Measurements from ENCODE around the gene HMX3.
"Not testable (repeated sequence)": the region's sequence is repeated elsewhere in the genome, so short reads cannot be mapped to it uniquely, and the experiment has no call there.

Gene HMX3

GRCh38 chr10:123170961-123171360, 35.2 kb downstream of the HMX3 start:
- Histone ChIP-seq H3K27ac (no peak overlapping the region), H3K4me2 (no peak overlapping the region), H3K9ac (no peak overlapping the region), H3K4me3 (IDR thresholded peaks at IDR 0.05; ENCODE audit: insufficient read depth, low read depth, low read length) (no peak overlapping the region), H3K4me1 (ENCODE audit: low read depth, poor library complexity, severe bottlenecking) (peaks cover 16% of the 10 kb centered on the region), H3K79me2 (ENCODE audit: insufficient read depth, low read depth) (0 out of 2 replicates have a peak, but pooled peaks cover 5% of the 10 kb centered on the region), H4K20me1 (ENCODE audit: insufficient read depth) (no peaks in the 10 kb centered on the region; the same call in 1 of the 2 replicates), H2AFZ (ENCODE audit: low read depth) (no peak overlapping the region), H3K27me3 (ENCODE audit: insufficient read depth, low read depth) (no peaks in the 10 kb centered on the region), H3K36me3 (ENCODE audit: insufficient read depth) (no peaks in the 10 kb centered on the region)
- no peak for TF ChIP-seq CTCF (conservative IDR thresholded peaks at IDR 0.05; ENCODE audit: low read depth, low read length)

- not testable (repeated sequence) for H3K79me2 ChIP-seq (ENCODE audit: insufficient read depth, low read depth); H4K20me1 ChIP-seq (ENCODE audit: insufficient read depth); H3K27ac ChIP-seq; H3K4me2 ChIP-seq; H3K4me3 ChIP-seq (IDR thresholded peaks at IDR 0.05; ENCODE audit: insufficient read depth, low read depth, low read length); H2AFZ ChIP-seq (ENCODE audit: low read depth); H3K27me3 ChIP-seq (ENCODE audit: insufficient read depth, low read depth); H3K36me3 ChIP-seq (ENCODE audit: insufficient read depth); H3K9ac ChIP-seq
- H3K4me1 ChIP-seq (ENCODE audit: low read depth, poor library complexity, severe bottlenecking): peaks cover 16% of the 10 kb centered on the region
Measured at GRCh38 chr10:123171616-123172015, 35.8 kb downstream of the HMX3 start.

GRCh38 chr10:123175389-123176387, 39.9 kb downstream of the HMX3 start:
- Histone ChIP-seq H2AFZ (ENCODE audit: low read depth) (no peak overlapping the region), H3K27ac (no peak overlapping the region), H3K79me2 (ENCODE audit: insufficient read depth, low read depth) (no peaks in the 10 kb centered on the region)

GRCh38 chr10:123178390-123178789, 42.6 kb downstream of the HMX3 start:
- not testable (repeated sequence) for H3K27me3 ChIP-seq (ENCODE audit: insufficient read depth, low read depth); H3K4me2 ChIP-seq; H4K20me1 ChIP-seq (ENCODE audit: insufficient read depth); H3K9ac ChIP-seq; H3K79me2 ChIP-seq (ENCODE audit: insufficient read depth, low read depth); H3K36me3 ChIP-seq (ENCODE audit: insufficient read depth); H3K27ac ChIP-seq; H2AFZ ChIP-seq (ENCODE audit: low read depth); H3K4me3 ChIP-seq (IDR thresholded peaks at IDR 0.05; ENCODE audit: insufficient read depth, low read depth, low read length)
- H3K4me1 ChIP-seq (ENCODE audit: low read depth, poor library complexity, severe bottlenecking): peaks cover 12% of the 10 kb centered on the region

More at GRCh38 chr10:123175389-123176387, 39.9 kb downstream of the HMX3 start:
- H3K27me3 ChIP-seq (ENCODE audit: insufficient read depth, low read depth): no peaks in the 10 kb centered on the region
- no peak overlapping the region for H3K4me3 ChIP-seq (IDR thresholded peaks at IDR 0.05; ENCODE audit: insufficient read depth, low read depth, low read length)
- no peak overlapping the region for H3K9ac ChIP-seq
- H3K4me1 ChIP-seq (ENCODE audit: low read depth, poor library complexity, severe bottlenecking): peaks cover 16% of the 10 kb centered on the region
- no peaks in the 10 kb centered on the region; the same call in 1 of the 2 replicates for H4K20me1 ChIP-seq (ENCODE audit: insufficient read depth)
- no peaks in the 10 kb centered on the region for H3K36me3 ChIP-seq (ENCODE audit: insufficient read depth)
- no peak for TF ChIP-seq CTCF (conservative IDR thresholded peaks at IDR 0.05; ENCODE audit: low read depth, low read length)
- H3K4me2 ChIP-seq: no peak overlapping the region

GRCh38 chr10:123180101-123181090, 44.6 kb downstream of the HMX3 start:
- no peak overlapping the region for H3K4me3 ChIP-seq (IDR thresholded peaks at IDR 0.05; ENCODE audit: insufficient read depth, low read depth, low read length)
- no peak overlapping the region for H3K27ac ChIP-seq
- no peak overlapping the region for H3K9ac ChIP-seq
- no peaks in the 10 kb centered on the region for H3K36me3 ChIP-seq (ENCODE audit: insufficient read depth)
- no peaks in the 10 kb centered on the region for H3K4me1 ChIP-seq (ENCODE audit: low read depth, poor library complexity, severe bottlenecking)
- no peak for TF ChIP-seq CTCF (conservative IDR thresholded peaks at IDR 0.05; ENCODE audit: low read depth, low read length)
- H3K27me3 ChIP-seq (ENCODE audit: insufficient read depth, low read depth): no peaks in the 10 kb centered on the region
- no peaks in the 10 kb centered on the region for H3K79me2 ChIP-seq (ENCODE audit: insufficient read depth, low read depth)
- no peak overlapping the region for H3K4me2 ChIP-seq
- no peaks in the 10 kb centered on the region for H4K20me1 ChIP-seq (ENCODE audit: insufficient read depth)
- H2AFZ ChIP-seq (ENCODE audit: low read depth): no peak overlapping the region
